LNCaP clone FGC (cell line): ENCODE results near the gene C5orf46.
"Not testable (repeated sequence)": the region's sequence is repeated elsewhere in the genome, so short reads cannot be mapped to it uniquely, and the experiment has no call there.

Source experiments
- DNase-seq: peaks from one replicate; pipeline ENCODE4 v3.0.0-alpha.2; 2011; ENCODE audit warnings: low read depth
- H3K4me3 ChIP-seq: 2 replicates; pipeline ENCODE4 v1.5.1; 2011; ENCODE audit warnings: mild to moderate bottlenecking, low read depth, low read length, control low read depth
- TF ChIP-seq, protein P1 (sequence below): IDR thresholded peaks from 2 replicates; pipeline ENCODE4 v1.5.1; 2012; ENCODE audit warnings: mild to moderate bottlenecking; ENCODE audit not compliant: control insufficient read depth, insufficient read depth; ENCODE audit errors: extremely low read depth

C5orf46 gene

DNA sequence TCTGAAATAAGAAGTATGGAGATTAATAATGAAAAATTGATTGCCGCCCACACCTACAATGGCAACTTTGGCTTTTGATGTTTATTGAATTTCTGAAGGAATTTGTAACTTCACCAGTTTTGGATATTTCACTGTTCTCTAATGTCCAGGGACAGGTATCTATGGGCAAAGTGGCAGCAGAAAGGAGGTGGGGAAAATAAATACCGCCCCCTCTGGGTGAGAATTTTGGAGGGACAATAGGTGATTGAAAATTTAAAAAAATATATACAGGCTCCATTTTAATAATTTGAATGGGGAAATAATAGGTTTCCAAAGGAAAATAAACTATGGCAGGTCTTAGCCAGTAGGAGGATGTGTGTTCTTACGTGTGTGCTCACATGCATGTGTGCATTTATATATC lies 26.6 kb downstream of the C5orf46 start:
- no peak for DNase-seq
- TF ChIP-seq, protein P1, sequence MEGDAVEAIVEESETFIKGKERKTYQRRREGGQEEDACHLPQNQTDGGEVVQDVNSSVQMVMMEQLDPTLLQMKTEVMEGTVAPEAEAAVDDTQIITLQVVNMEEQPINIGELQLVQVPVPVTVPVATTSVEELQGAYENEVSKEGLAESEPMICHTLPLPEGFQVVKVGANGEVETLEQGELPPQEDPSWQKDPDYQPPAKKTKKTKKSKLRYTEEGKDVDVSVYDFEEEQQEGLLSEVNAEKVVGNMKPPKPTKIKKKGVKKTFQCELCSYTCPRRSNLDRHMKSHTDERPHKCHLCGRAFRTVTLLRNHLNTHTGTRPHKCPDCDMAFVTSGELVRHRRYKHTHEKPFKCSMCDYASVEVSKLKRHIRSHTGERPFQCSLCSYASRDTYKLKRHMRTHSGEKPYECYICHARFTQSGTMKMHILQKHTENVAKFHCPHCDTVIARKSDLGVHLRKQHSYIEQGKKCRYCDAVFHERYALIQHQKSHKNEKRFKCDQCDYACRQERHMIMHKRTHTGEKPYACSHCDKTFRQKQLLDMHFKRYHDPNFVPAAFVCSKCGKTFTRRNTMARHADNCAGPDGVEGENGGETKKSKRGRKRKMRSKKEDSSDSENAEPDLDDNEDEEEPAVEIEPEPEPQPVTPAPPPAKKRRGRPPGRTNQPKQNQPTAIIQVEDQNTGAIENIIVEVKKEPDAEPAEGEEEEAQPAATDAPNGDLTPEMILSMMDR: no peak
- H3K4me3 ChIP-seq: no peak overlapping the region

DNA sequence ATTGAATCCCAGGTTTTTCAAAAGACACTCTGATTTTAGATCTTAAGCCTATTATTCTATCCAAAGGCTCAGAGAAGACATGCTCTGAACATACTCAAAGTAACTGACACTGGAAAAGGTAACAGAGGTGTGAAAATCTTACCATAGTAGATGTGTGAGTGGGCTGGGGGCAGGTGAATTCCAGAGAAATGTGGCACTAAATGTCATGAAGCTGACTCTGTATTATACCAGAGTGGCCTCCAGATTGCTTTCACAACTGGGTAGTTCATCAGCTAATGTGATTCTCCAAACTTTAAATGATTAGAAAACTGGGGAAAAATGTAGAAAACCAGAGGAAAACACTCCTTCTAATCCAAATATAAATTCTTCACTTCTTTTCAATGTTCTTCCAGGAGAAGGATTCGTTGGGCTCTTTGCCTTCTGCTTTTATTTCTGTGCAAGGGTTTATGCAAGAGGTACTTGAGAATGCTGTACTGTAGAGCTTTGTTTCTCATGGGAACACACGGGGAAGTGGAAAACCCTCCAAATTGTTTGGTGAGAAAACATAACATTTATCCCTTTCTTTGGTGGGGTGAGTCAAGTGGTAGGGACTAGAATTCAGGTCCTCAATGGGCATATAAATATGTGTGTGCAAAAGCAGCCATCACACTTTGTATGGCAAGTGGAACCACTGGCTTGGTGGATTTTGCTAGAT lies 28.1 kb downstream of the C5orf46 start, which contains the start of gene SCGB3A2:
Gene SCGB3A2 (plus strand): TSS at position 646 of the 694 bp plus-strand sequence. CDS start 93 bp downstream, outside the sequence.
- DNase-seq: no peak
- TF ChIP-seq, protein P1: no peak
- no peak within 1 kb of the TSS for H3K4me3 ChIP-seq

DNA sequence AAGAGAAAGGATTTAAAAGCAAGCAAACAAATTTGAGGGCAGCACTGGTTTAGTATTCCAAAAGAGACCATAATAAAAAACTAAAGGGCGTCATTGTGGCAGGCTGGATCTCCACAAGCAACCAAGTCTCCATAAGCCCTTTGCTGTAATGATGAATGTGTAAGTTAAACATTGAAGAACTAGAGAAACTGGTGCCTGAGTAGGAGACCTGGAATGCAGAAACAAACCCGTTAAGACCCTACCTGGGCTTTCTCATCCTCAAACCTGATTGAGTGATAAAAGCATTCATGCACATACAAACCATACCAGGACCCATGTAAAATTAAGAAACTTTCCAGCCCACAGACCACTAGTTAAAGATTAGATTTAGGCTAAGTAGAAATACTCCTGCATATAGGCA lies 29.7 kb downstream of the C5orf46 start:
- H3K4me3 ChIP-seq: no peak overlapping the region
- TF ChIP-seq, protein P1: no peak
- no peak for DNase-seq

DNA sequence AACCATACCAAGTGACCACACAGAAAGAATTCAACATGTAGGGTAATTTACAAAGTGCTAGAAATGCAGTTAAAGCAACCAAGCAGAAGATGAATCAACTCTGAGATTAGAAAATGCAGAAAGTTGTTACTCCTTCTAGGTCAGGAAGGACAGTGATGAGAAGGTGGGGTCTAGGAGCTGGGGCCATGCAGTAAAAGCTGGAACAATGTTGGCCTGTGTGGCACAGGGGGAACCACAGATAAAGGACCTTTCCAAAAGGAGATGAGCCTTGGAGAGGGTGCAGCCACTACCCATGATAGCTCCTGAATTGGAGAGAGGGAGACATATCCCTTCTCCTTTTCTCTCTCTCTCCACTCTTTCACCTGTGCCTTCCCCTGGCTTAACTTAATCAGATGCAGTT lies 30.2 kb downstream of the C5orf46 start:
- DNase-seq: no peak
- TF ChIP-seq, protein P1: no peak
- no peak overlapping the region for H3K4me3 ChIP-seq

DNA sequence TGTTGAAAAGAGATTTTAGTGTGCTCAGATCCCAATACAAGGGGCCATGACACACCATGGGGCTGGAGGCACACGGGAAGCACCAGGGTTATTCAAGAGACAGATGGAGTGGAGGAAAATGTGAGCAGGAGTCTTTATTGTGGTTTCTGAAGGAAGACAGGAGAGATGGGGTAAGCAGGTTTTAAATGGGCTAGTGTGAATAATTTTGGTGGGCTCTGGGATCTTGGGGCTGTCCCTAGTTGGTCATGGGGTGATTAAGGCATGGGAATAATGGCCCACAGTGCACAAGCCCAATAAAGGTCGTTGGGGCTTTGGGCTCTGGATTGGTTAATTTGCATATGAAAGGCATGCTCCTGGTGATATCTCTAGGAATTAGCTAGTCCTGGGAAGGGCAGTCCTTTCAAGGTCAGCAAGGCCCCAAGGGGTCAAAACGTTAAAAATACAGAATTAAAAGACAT lies 31.4 kb downstream of the C5orf46 start:
- H3K4me3 ChIP-seq: no peak overlapping the region
- no peak for DNase-seq
- TF ChIP-seq, protein P1: no peak

DNA sequence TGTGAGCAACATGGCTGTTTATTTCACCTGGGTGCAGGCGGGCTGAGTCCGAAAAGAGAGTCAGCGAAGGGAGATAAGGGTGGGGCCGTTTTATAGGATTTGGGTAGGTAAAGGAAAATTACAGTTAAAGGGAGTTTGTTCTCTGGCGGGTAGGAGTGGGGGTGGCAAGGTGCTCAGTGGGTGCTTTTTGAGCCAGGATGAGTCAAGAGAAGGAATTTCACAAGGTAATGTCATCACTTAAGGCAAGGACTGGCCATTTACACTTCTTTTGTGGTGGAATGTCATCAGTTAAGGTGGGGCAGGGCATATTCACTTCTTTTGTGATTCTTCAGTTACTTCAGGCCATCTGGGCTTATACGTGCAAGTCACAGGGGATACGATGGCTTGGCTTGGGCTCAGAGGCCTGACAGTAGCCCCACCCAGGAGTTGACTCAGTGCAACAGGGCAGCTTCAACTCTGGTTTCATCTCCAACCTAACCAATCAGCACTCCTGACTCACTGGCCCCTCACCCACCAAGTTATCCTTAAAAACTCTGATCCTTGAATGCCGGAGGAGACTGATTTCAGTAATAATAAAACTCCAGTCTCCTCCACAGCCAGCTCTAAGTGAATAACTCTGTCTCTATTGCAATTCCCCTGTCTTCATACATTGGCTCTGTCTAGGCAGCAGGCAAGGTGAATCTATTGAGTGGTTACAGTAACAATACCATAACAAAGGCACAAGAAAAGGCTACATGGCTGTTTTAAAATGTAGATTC lies 32.0 kb downstream of the C5orf46 start:
- H3K4me3 ChIP-seq: not testable (repeated sequence)

DNA sequence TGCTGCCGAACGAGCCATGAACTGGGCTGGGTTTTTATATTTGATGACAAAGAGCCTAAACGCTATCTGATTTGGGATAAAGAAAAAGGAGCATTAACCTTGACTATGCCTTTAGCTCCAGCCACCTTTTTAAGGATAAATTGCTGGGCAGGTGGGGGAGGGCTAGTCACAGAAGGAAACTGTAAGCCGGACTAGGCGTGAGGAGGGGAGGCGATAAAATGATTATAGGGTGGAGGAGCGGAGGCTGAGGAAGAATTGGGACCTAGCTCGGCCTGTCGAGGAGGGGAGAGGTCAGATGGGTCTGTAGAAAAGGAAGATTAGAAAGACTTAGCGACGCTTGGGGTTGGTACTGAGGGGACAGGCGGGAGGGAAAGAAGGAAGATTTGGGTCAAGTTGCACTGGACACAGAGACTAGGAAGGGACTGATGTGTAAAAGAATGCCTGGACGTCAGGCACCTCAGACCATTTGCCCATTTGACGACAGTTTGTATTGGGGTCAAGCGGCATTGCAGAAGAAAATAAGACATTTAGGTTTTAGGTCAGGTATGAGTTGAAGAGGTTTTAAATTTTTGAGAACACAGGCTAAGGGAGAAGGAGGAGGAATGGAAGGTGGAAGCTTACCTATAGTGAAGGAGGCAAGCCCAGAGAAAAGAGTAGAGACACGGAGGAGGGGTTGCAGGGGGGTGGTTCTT lies 33.4 kb downstream of the C5orf46 start:
- not testable (repeated sequence) for H3K4me3 ChIP-seq, DNase-seq

More for the DNA sequence above, 32.0 kb downstream of the C5orf46 start:
- not testable (repeated sequence) for DNase-seq

DNA sequence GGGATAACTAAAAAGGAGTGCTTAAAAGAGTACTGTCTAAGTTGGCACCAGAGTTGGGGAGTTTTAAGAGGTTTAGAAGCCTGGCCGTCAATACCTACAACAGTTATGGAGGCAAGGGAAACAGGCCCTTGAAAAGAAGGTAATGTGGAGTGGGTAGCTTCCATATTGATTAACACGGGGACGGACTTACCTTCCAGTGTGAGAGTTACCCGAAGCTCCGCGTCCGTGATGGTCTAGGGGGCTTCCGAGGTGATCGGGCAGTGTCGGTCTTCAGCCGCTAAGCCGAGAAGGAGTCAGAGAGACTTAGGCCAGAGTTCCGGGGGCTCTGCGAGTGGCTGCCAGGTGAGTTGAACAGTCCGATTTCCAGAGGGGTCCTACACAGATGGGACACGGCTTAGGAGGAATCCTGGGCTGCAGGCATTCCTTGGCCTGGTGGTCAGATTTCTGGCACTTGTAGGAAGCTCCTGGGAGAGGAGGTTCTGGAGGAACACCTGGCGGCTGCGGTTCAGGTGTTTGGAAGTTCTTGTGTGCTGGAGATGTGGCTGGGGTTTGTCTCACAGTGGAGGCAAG lies 34.3 kb downstream of the C5orf46 start:
- not testable (repeated sequence) for H3K4me3 ChIP-seq, DNase-seq

DNA sequence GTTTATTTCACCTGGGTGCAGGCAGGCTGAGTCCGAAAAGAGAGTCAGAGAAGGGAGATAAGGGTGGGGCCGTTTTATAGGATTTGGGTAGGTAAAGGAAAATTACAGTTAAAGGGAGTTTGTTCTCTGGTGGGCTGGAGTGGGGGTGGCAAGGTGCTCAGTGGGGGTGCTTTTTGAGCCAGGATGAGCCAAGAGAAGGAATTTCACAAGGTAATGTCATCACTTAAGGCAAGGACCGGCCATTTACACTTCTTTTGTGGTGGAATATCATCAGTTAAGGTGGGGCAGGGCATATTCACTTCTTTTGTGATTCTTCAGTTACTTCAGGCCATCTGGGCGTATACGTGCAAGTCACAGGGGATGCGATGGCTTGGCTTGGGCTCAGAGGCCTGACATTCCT lies 36.4 kb downstream of the C5orf46 start:
- not testable (repeated sequence) for DNase-seq, H3K4me3 ChIP-seq
